ENCODE data around the gene EXOC4. TPM values are rescaled to one million over a fixed set of nuclear protein-coding genes. Genes with fewer than 3 reads are reported as not detected.
"Not testable (repeated sequence)": the region's sequence is repeated elsewhere in the genome, so short reads cannot be mapped to it uniquely, and the experiment has no call there.

EXOC4 gene
- total RNA-seq, 4 donors from 2014 or later: 36.6 to 64.0 (median 57.4) TPM

DNA sequence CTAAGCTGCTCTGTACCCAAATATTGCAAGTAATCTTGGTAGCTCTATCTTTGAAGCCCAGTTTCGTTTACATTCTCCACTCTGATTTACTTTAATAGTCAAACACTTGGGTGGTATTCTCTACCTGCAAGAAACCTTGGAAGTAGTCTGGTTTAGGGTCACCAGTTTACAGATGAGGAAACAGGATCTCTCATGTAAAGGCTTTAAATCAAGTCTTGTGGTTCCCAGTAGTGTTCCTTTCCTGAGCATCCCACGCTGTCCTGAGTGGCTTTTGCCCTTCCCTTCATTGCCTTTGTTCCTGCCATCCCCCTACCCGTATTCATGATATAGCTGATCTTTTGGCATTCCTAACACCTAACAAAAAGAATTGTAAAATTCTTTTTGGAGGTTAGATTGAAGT, 20.3 kb downstream of the EXOC4 start:
- H3K4me1 ChIP-seq: peaks cover 2 to 29% (median 20%) of the 10 kb centered on the region in 4 donors
- peaks cover 6 to 27% (median 17%) of the 10 kb centered on the region in 4 donors for H3K36me3 ChIP-seq
- H3K27ac ChIP-seq (replicated peaks in 1 of 4): no peak overlapping the region
- 92% methylated on average over 3 of the region's 3 CpGs for WGBS
- no peaks in the 10 kb centered on the region for H3K27me3 ChIP-seq
- intact Hi-C loops (cut with DNase I): no loop called here
- H3K4me3 ChIP-seq: no peak overlapping the region
- no peaks in the 10 kb centered on the region for H3K9me3 ChIP-seq
- no peak for TF ChIP-seq EP300 (IDR thresholded peaks at IDR 0.05)
- TF ChIP-seq POLR2AphosphoS5 (IDR thresholded peaks at IDR 0.05): no peak
- no peak for TF ChIP-seq POLR2A (IDR thresholded peaks at IDR 0.05; ENCODE audit: low read depth)
- TF ChIP-seq, protein P1, sequence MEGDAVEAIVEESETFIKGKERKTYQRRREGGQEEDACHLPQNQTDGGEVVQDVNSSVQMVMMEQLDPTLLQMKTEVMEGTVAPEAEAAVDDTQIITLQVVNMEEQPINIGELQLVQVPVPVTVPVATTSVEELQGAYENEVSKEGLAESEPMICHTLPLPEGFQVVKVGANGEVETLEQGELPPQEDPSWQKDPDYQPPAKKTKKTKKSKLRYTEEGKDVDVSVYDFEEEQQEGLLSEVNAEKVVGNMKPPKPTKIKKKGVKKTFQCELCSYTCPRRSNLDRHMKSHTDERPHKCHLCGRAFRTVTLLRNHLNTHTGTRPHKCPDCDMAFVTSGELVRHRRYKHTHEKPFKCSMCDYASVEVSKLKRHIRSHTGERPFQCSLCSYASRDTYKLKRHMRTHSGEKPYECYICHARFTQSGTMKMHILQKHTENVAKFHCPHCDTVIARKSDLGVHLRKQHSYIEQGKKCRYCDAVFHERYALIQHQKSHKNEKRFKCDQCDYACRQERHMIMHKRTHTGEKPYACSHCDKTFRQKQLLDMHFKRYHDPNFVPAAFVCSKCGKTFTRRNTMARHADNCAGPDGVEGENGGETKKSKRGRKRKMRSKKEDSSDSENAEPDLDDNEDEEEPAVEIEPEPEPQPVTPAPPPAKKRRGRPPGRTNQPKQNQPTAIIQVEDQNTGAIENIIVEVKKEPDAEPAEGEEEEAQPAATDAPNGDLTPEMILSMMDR (IDR thresholded peaks at IDR 0.05): no peak
- no peak for DNase-seq (ENCODE audit: extremely low spot score)

DNA sequence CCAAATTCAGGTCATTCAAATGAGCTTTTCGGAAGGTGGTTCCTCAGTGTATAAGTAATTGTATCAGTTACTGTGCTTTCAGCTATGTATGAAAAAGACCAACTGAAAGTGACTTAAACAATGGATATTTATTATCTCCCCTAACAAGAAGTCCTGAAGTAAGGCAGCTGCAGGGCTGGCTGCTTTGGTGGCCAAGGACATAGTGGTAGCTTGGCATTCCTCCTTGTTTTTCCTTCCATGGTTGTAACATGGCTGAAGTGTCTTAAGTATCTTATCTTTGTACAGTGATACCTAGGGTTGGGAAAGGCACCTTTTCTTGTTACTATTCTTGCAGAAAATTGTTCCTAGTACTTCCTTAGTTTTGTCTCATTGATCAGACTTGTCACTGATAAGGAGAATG, 21.4 kb downstream of the EXOC4 start:
- Histone ChIP-seq H3K4me3 (no peak overlapping the region), H3K4me1 (peaks cover 2 to 19% (median 12%) of the 10 kb centered on the region in 4 donors), H3K36me3 (peaks cover 6 to 36% (median 19%) of the 10 kb centered on the region in 4 donors), H3K27me3 (no peaks in the 10 kb centered on the region), H3K27ac (replicated peaks in 1 of 4) (no peak overlapping the region), H3K9me3 (no peaks in the 10 kb centered on the region)
- no peak for DNase-seq (ENCODE audit: extremely low spot score)
- WGBS: 100% methylated on average over 1 of the region's 1 CpG
- intact Hi-C loops (cut with DNase I): no loop called here
- TF ChIP-seq POLR2A (IDR thresholded peaks at IDR 0.05; ENCODE audit: low read depth): no peak
- TF ChIP-seq, protein P1 (IDR thresholded peaks at IDR 0.05): no peak
- no peak for TF ChIP-seq POLR2AphosphoS5 (IDR thresholded peaks at IDR 0.05)
- TF ChIP-seq EP300 (IDR thresholded peaks at IDR 0.05): no peak

DNA sequence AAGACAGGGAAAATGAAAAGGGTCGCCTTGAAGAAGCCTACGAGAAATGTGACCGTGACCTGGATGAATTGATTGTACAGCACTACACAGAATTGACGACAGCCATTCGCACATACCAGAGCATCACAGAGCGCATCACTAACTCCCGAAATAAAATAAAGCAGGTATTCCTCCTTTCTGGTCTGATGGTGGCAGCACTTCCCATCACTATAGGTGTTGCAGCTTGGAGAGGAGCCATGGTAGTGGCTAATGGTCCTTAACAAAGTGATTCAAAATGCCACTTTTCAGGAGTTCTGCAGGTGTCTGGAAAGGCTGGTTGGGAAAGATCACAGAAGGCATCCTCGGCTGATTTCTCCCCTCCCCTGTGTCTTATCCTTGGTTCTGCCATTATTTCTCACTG, 22.1 kb downstream of the EXOC4 start:
- DNase-seq (ENCODE audit: extremely low spot score): no peak
- TF ChIP-seq EP300 (IDR thresholded peaks at IDR 0.05) (no peak), POLR2AphosphoS5 (IDR thresholded peaks at IDR 0.05) (no peak), POLR2A (IDR thresholded peaks at IDR 0.05; ENCODE audit: low read depth) (no peak)
- TF ChIP-seq, protein P1 (IDR thresholded peaks at IDR 0.05): no peak
- Histone ChIP-seq H3K4me1 (peaks cover 2 to 16% (median 10%) of the 10 kb centered on the region in 4 donors), H3K9me3 (no peaks in the 10 kb centered on the region), H3K27ac (replicated peaks in 1 of 4) (no peak overlapping the region), H3K36me3 (peaks cover 6 to 44% (median 19%) of the 10 kb centered on the region in 4 donors), H3K4me3 (no peak overlapping the region), H3K27me3 (no peaks in the 10 kb centered on the region)
- intact Hi-C loops (cut with DNase I): no loop called here
- 98% methylated on average over 8 of the region's 8 CpGs for WGBS

DNA sequence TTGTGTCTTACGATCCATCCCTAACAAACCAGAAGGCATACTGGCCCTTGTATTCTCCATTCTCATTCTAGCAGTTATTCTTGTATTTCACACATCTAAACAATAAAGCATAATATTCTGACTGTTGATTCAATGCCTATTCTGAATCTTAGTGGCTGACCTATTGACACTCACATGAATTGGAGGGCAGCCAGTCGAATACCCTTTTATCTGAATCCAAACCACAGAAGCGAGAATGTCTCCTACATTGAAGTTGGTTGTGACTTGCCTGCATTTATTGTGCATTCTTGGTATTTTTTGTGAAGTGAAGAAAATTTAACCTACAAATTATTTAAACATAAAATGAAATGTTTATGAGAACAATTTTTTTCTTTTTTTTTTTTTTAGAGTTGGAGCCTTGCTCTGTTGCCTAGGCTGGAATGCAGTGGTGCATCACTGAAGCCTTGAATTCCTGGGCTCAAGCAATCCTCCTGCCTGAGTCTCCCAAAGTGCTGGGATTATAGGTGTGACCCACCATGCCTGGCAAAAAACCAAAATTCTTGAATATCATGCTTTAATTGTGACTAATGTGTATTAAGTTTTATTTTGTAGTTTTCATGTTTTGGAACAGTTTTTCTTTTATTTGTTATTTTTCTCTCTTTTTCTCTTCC, 22.7 kb downstream of the EXOC4 start:
- H3K36me3 ChIP-seq: peaks cover 6 to 45% (median 19%) of the 10 kb centered on the region in 4 donors
- peaks cover 2 to 16% (median 10%) of the 10 kb centered on the region in 4 donors for H3K4me1 ChIP-seq
- intact Hi-C loops (cut with DNase I): no loop called here
- no peak for TF ChIP-seq POLR2AphosphoS5 (IDR thresholded peaks at IDR 0.05)
- no peak for TF ChIP-seq EP300 (IDR thresholded peaks at IDR 0.05)
- no peak for TF ChIP-seq POLR2A (IDR thresholded peaks at IDR 0.05; ENCODE audit: low read depth)
- TF ChIP-seq, protein P1 (IDR thresholded peaks at IDR 0.05): no peak
- WGBS: 83% methylated on average over 3 of the region's 3 CpGs
- no peak for DNase-seq (ENCODE audit: extremely low spot score)
- H3K9me3 ChIP-seq: no peaks in the 10 kb centered on the region
- no peaks in the 10 kb centered on the region for H3K27me3 ChIP-seq
- no peak overlapping the region for H3K4me3 ChIP-seq
- no peak overlapping the region for H3K27ac ChIP-seq (replicated peaks in 1 of 4)

DNA sequence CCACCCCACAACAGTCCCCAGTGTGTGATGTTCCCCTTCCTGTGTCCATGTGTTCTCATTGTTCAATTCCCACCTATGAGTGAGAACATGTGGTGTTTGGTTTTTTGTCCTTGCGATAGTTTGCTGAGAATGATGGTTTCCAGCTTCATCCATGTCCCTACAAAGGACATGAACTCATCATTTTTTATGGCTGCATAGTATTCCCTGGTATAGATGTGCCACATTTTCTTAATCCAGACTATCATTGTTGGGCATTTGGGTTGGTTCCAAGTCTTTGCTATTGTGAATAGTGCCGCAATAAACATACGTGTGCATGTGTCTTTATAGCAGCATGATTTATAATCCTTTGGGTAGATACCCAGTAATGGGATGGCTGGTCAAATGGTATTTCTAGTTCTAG, 26.1 kb downstream of the EXOC4 start:
- peaks cover 6 to 45% (median 19%) of the 10 kb centered on the region in 4 donors for H3K36me3 ChIP-seq
- H3K27me3 ChIP-seq; H3K4me1 ChIP-seq; H3K9me3 ChIP-seq; H3K27ac ChIP-seq (replicated peaks in 1 of 4); H3K4me3 ChIP-seq; DNase-seq (ENCODE audit: extremely low spot score); intact Hi-C loops (cut with DNase I): not testable (repeated sequence)
- WGBS: 97% methylated on average over 3 of the region's 3 CpGs
